HEK293 (cell line): ENCODE data around the gene ZSCAN29.
A peak's percentile ranks its signal among the peaks of the same experiment; 100 is the strongest.

Experiments
- CTCF ChIA-PET: fragments of 350-600 bp; formaldehyde crosslinking; extraction: SDS; loops from one replicate; lab custom pipeline; 2021; ENCODE audit warnings: antibody characterized with exemption; lab: Yijun Ruan, JAX
- POLR2A ChIA-PET: fragments of 300-600 bp; formaldehyde crosslinking; extraction: SDS; loops from one replicate; lab custom pipeline; 2020; ENCODE audit warnings: antibody characterized with exemption, inconsistent platforms; lab: Yijun Ruan, JAX
- H3K27ac ChIP-seq: fragments of 200-500 bp; sonication (Bioruptor generic); 2 replicates; pipeline ENCODE4 v1.5.1; 2014; ENCODE audit warnings: low read depth, low read length, control low read depth, inconsistent platforms; ENCODE audit errors: extremely low read depth
- H3K36me3 ChIP-seq, 2 experiments: fragments of 200-500 bp in 1 of 2; sonication (Bioruptor generic) in 1 of 2; 1 replicate in 1 of 2; 2 replicates in 1 of 2; pipeline ENCODE4 v1.5.1; 2014 to 2017; ENCODE audit warnings: inconsistent platforms in 2 of 2, low read length in 2 of 2; ENCODE audit not compliant: control insufficient read depth in 2 of 2, insufficient read depth in 1 of 2
- H3K4me1 ChIP-seq: fragments of 200-500 bp; sonication (Bioruptor generic); 2 replicates; pipeline ENCODE4 v1.5.1; 2014; ENCODE audit warnings: mild to moderate bottlenecking, low read length, inconsistent platforms; ENCODE audit not compliant: control insufficient read depth, insufficient read depth
- H3K4me3 ChIP-seq: 2 replicates; pipeline ENCODE4 v1.5.1; 2011; ENCODE audit warnings: low read depth, mild to moderate bottlenecking, control low read depth, low read length, moderate library complexity
- H3K9me3 ChIP-seq: fragments of 200-500 bp; sonication (Bioruptor generic); 2 replicates; pipeline ENCODE4 v1.5.1; 2014; ENCODE audit warnings: low read depth, low read length, inconsistent platforms; ENCODE audit not compliant: control insufficient read depth, insufficient read depth
- EGR2 ChIP-seq: fragments of 450-650 bp; formaldehyde crosslinking; IDR thresholded peaks from 2 replicates; pipeline ENCODE4 v1.5.1; 2016; ENCODE audit warnings: low read depth, missing biosample characterization, missing genetic modification characterization
- GLI4 ChIP-seq: fragments of 450-650 bp; formaldehyde crosslinking; IDR thresholded peaks from 2 replicates; pipeline ENCODE4 v1.5.1; 2016; ENCODE audit warnings: missing biosample characterization, missing genetic modification characterization
- KLF10 ChIP-seq: fragments of 450-650 bp; IDR thresholded peaks from 2 replicates; pipeline ENCODE4 v1.5.1; 2018; ENCODE audit warnings: missing biosample characterization, mild to moderate bottlenecking, missing genetic modification characterization
- KLF16 ChIP-seq: fragments of 450-650 bp; formaldehyde crosslinking; IDR thresholded peaks from 2 replicates; pipeline ENCODE4 v1.5.1; 2017; ENCODE audit warnings: missing biosample characterization, missing genetic modification characterization
- PRDM10 ChIP-seq: fragments of 450-650 bp; formaldehyde crosslinking; IDR thresholded peaks from 2 replicates; pipeline ENCODE4 v1.5.1; 2016; ENCODE audit warnings: missing biosample characterization, missing genetic modification characterization
- REST ChIP-seq: fragments of 450-650 bp; formaldehyde crosslinking; IDR thresholded peaks from 2 replicates; pipeline ENCODE4 v1.5.1; 2016; ENCODE audit warnings: missing biosample characterization, missing genetic modification characterization
- SALL2 ChIP-seq: fragments of 450-650 bp; formaldehyde crosslinking; IDR thresholded peaks from 2 replicates; pipeline ENCODE4 v1.5.0; 2017; ENCODE audit warnings: missing biosample characterization, mild to moderate bottlenecking, missing genetic modification characterization, borderline replicate concordance
- TRIM28 ChIP-seq: IDR thresholded peaks from 2 replicates; pipeline ENCODE4 v1.6.1; 2011; ENCODE audit warnings: low read length, control low read depth, borderline replicate concordance
- ZNF398 ChIP-seq: fragments of 450-650 bp; formaldehyde crosslinking; IDR thresholded peaks from 2 replicates; pipeline ENCODE4 v1.5.1; 2017; ENCODE audit warnings: missing biosample characterization, missing genetic modification characterization
- ZNF426 ChIP-seq: fragments of 450-650 bp; formaldehyde crosslinking; IDR thresholded peaks from 2 replicates; pipeline ENCODE4 v1.5.1; 2017; ENCODE audit warnings: missing biosample characterization, missing genetic modification characterization, mild to moderate bottlenecking, inconsistent platforms, moderate library complexity
- ZNF501 ChIP-seq: fragments of 450-650 bp; formaldehyde crosslinking; IDR thresholded peaks from 2 replicates; pipeline ENCODE4 v1.5.1; 2016; ENCODE audit warnings: missing biosample characterization, missing genetic modification characterization
- ZNF610 ChIP-seq: fragments of 450-650 bp; formaldehyde crosslinking; IDR thresholded peaks from 2 replicates; pipeline ENCODE4 v1.5.1; 2016; ENCODE audit warnings: missing biosample characterization, missing genetic modification characterization, borderline replicate concordance
- ZNF658 ChIP-seq: fragments of 450-650 bp; formaldehyde crosslinking; IDR thresholded peaks from 2 replicates; pipeline ENCODE4; 2016; ENCODE audit warnings: missing biosample characterization, missing genetic modification characterization
- TF ChIP-seq, protein P1 (sequence below): sonication (generic); formaldehyde crosslinking; IDR thresholded peaks from 2 replicates; pipeline ENCODE4 v1.8.1; 2022; ENCODE audit warnings: mild to moderate bottlenecking, moderate library complexity, missing genetic modification reagents
- TF ChIP-seq, protein P2 (sequence below): fragments of 450-650 bp; formaldehyde crosslinking; IDR thresholded peaks from 2 replicates; pipeline ENCODE4 v1.5.1; 2017; ENCODE audit warnings: missing biosample characterization, missing genetic modification characterization

Gene ZSCAN29

GRCh38 chr15:43329960-43330779, 40.7 kb downstream of the ZSCAN29 start, which contains the start of gene LCMT2 (continued):
- TF ChIP-seq REST (tag by site-specific recombination) (no peak), KLF16 (tag by site-specific recombination) (peak; percentile 35; the same call in 1 of the 2 replicates), TRIM28 (peak; percentile 69; the same call in 1 of the 2 replicates), ZNF658 (tag by site-specific recombination) (no peak), GLI4 (no peak), ZNF501 (peak; percentile 69; the same call in 1 of the 2 replicates), EGR2 (no peak), ZNF610 (tag by site-specific recombination) (peak; percentile 76; the same call in 1 of the 2 replicates), SALL2 (tag by site-specific recombination) (no peak), PRDM10 (tag by site-specific recombination) (peak; percentile 80), KLF10 (tag by site-specific recombination) (no peak; the same call in 1 of the 2 replicates)
- TF ChIP-seq, protein P1, sequence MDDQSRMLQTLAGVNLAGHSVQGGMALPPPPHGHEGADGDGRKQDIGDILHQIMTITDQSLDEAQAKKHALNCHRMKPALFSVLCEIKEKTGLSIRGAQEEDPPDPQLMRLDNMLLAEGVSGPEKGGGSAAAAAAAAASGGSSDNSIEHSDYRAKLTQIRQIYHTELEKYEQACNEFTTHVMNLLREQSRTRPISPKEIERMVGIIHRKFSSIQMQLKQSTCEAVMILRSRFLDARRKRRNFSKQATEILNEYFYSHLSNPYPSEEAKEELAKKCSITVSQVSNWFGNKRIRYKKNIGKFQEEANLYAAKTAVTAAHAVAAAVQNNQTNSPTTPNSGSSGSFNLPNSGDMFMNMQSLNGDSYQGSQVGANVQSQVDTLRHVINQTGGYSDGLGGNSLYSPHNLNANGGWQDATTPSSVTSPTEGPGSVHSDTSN = no peak; the same call in 1 of the 2 replicates
- TF ChIP-seq, protein P2, sequence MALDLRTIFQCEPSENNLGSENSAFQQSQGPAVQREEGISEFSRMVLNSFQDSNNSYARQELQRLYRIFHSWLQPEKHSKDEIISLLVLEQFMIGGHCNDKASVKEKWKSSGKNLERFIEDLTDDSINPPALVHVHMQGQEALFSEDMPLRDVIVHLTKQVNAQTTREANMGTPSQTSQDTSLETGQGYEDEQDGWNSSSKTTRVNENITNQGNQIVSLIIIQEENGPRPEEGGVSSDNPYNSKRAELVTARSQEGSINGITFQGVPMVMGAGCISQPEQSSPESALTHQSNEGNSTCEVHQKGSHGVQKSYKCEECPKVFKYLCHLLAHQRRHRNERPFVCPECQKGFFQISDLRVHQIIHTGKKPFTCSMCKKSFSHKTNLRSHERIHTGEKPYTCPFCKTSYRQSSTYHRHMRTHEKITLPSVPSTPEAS (tag by site-specific recombination) = peak; percentile 8; the same call in 1 of the 2 replicates

GRCh38 chr15:43329217-43329959, 41.5 kb downstream of the ZSCAN29 start:
- peaks cover 0 to 18% of the 10 kb centered on the region in 2 experiments; a peak in 1 of 3 replicates for H3K36me3 ChIP-seq
- H3K4me1 ChIP-seq = peaks cover 4% of the 10 kb centered on the region; the same call in 1 of the 2 replicates
- ChIA-PET POLR2A (interaction anchor here (0.6 kb wide), 1 partner anchor 220 kb away, joined by 5 read pairs; no protein-coding TSS in a partner anchor), CTCF (interaction anchor here (0.6 kb wide), 1 partner anchor 87 kb away, joined by 3 read pairs; no protein-coding TSS in a partner anchor)
- H3K27ac ChIP-seq = peak overlapping the region; percentile 92
- peak overlapping the region; percentile 70 for H3K4me3 ChIP-seq
- H3K9me3 ChIP-seq = no peaks in the 10 kb centered on the region
- TF ChIP-seq REST (tag by site-specific recombination) (no peak), ZNF398 (tag by site-specific recombination) (no peak), ZNF426 (no peak)
